Endothelial cell of umbilical vein (primary cell): ENCODE results near the gene LRP5. TPM values are rescaled to one million over a fixed set of nuclear protein-coding genes. Genes with fewer than 3 reads are reported as not detected.
A peak's percentile ranks its signal among the peaks of the same experiment; 100 is the strongest.

Experiments used
- BruUV-seq: library from RNA; stranded (reverse); fragments of 400-500 nt; replicated peaks from 2 replicates; lab custom pipeline; 2021; lab: Mats Ljungman, UMichigan
- CTCF ChIA-PET: fragments of 300-600, 350-600 bp; sonication (Branson Sonifier 250); formaldehyde crosslinking; loops from one replicate; lab custom pipeline; 2021; ENCODE audit warnings: antibody characterized with exemption, inconsistent platforms; lab: Charles Lee
- POLR2A ChIA-PET: fragments of 300-600, 350-600 bp; sonication (Branson Sonifier 250); formaldehyde crosslinking; loops from one replicate; lab custom pipeline; 2021; ENCODE audit warnings: antibody characterized with exemption, inconsistent platforms; lab: Charles Lee
- DNase-seq: peaks from one replicate; pipeline ENCODE4 v3.0.0-alpha.2; 2011; ENCODE audit warnings: low read depth, low spot score
- FAIRE-seq: peaks from 2 replicates; lab custom pipeline; 2011; peaks lifted over from hg19 to GRCh38; lab: Jason Lieb, UNC
- H2AFZ ChIP-seq: 2 replicates; pipeline ENCODE4 v1.6.0; 2012; ENCODE audit warnings: low read depth, low read length, control low read depth, inconsistent platforms
- H3K27ac ChIP-seq: 2 replicates; pipeline ENCODE4 v1.5.1; 2011; ENCODE audit warnings: low read depth, mild to moderate bottlenecking, control low read depth, low read length, moderate library complexity; ENCODE audit not compliant: insufficient read depth
- H3K27me3 ChIP-seq, 2 experiments: 2 replicates each; pipeline versions ENCODE4 v1.6.0 to v1.6.1; 2011; ENCODE audit warnings: low read length in 2 of 2, mixed read lengths in 1 of 2; ENCODE audit not compliant: control insufficient read depth in 2 of 2, insufficient read depth in 2 of 2
- H3K36me3 ChIP-seq, 2 experiments: 2 replicates in 1 of 2; 3 replicates in 1 of 2; pipeline ENCODE4 v1.5.1; 2011; ENCODE audit warnings: low read length in 2 of 2, mild to moderate bottlenecking in 1 of 2, moderate library complexity in 1 of 2; ENCODE audit not compliant: control insufficient read depth in 2 of 2, insufficient read depth in 2 of 2; ENCODE audit errors: extremely low read depth in 1 of 2
- H3K4me1 ChIP-seq: 3 replicates; pipeline ENCODE4 v1.5.1; 2011; ENCODE audit warnings: mild to moderate bottlenecking, low read length; ENCODE audit not compliant: control insufficient read depth, insufficient read depth; ENCODE audit errors: extremely low read depth
- H3K4me2 ChIP-seq: 2 replicates; pipeline ENCODE4 v1.6.1; 2011; ENCODE audit warnings: low read length, control low read depth, mixed read lengths; ENCODE audit not compliant: insufficient read depth
- H3K4me3 ChIP-seq, 3 experiments: fragments of 200-600 bp in 1 of 3; sonication (generic), shearing (Covaris generic) in 1 of 3; replicated peaks in 1 of 3; 2 replicates each; pipeline ENCODE4 v1.5.1; 2011 to 2016; ENCODE audit warnings: control low read depth in 3 of 3, low read length in 3 of 3, mild to moderate bottlenecking in 2 of 3, inconsistent platforms in 1 of 3, low read depth in 1 of 3, moderate library complexity in 1 of 3; ENCODE audit not compliant: insufficient read depth in 1 of 3
- H3K79me2 ChIP-seq: 2 replicates; pipeline ENCODE4 v1.6.0; 2012; ENCODE audit warnings: low read length, inconsistent platforms; ENCODE audit not compliant: control insufficient read depth, insufficient read depth
- H3K9ac ChIP-seq: replicated peaks from 2 replicates; pipeline ENCODE3; 2011; ENCODE audit warnings: low read length, control low read depth; ENCODE audit not compliant: insufficient read depth; ENCODE audit errors: extremely low read depth
- H3K9me1 ChIP-seq: replicated peaks from 3 replicates; pipeline ENCODE4 v1.6.0; 2011; ENCODE audit warnings: mild to moderate bottlenecking, low read length; ENCODE audit not compliant: control insufficient read depth, insufficient read depth; ENCODE audit errors: extremely low read depth
- H3K9me3 ChIP-seq: replicated peaks from 2 replicates; pipeline ENCODE4 v1.5.1; 2012; ENCODE audit warnings: low read length, inconsistent platforms; ENCODE audit not compliant: control insufficient read depth, insufficient read depth
- H4K20me1 ChIP-seq: replicated peaks from 2 replicates; pipeline ENCODE3; 2011; ENCODE audit warnings: mild to moderate bottlenecking, low read length; ENCODE audit not compliant: control insufficient read depth, insufficient read depth; ENCODE audit errors: extremely low read depth
- EZH2 ChIP-seq: IDR thresholded peaks from 2 replicates; pipeline ENCODE4 v1.6.1; 2012; ENCODE audit warnings: borderline replicate concordance, low read depth, mild to moderate bottlenecking, moderate library complexity, low read length, inconsistent platforms; ENCODE audit not compliant: severe bottlenecking
- FOS ChIP-seq: IDR thresholded peaks from 2 replicates; pipeline ENCODE4 v1.6.1; 2011; ENCODE audit warnings: mild to moderate bottlenecking, low read length, moderate library complexity, borderline replicate concordance; ENCODE audit not compliant: insufficient read depth
- GATA2 ChIP-seq: IDR thresholded peaks from 2 replicates; pipeline ENCODE4 v1.7.0; 2011; ENCODE audit warnings: low read depth, mild to moderate bottlenecking, moderate library complexity, mixed read lengths, low read length; ENCODE audit not compliant: insufficient read length, insufficient read depth
- JUN ChIP-seq: IDR thresholded peaks from 2 replicates; pipeline ENCODE4 v1.6.1; 2011; ENCODE audit warnings: borderline replicate concordance, low read depth; ENCODE audit not compliant: insufficient read length, insufficient read depth
- MYC ChIP-seq: IDR thresholded peaks from one replicate; pipeline ENCODE4 v1.6.1; 2011; ENCODE audit warnings: mild to moderate bottlenecking, low read depth, low read length
- POLR2A ChIP-seq: IDR thresholded peaks from 2 replicates; pipeline ENCODE4 v1.6.1; 2012; ENCODE audit warnings: low read depth, mild to moderate bottlenecking, control low read depth, low read length
- POLR2AphosphoS5 ChIP-seq: IDR thresholded peaks from 2 replicates; pipeline ENCODE4 v1.6.1; 2012; ENCODE audit warnings: low read depth, mild to moderate bottlenecking, control low read depth, low read length, moderate library complexity; ENCODE audit not compliant: insufficient read depth
- dilution Hi-C: fragments of 300-500 bp; cut with MboI; formaldehyde crosslinking; loops from one replicate; pipeline ENCODE4 v1.15.0; 2019; ENCODE audit warnings: low sequenced_read_pairs; ENCODE audit not compliant: extremely low pct_ligation_motif_present
- intact Hi-C: fragments of 100-400 bp; cut with micrococcal nuclease; formaldehyde crosslinking; loops from one replicate; pipeline ENCODE4 v1.10.0; 2022
- polyA plus RNA-seq, 4 experiments: library from polyadenylated mRNA; depleted of rRNA in 3 of 4; stranded (reverse) in 3 of 4; unstranded in 1 of 4; fragments of >200 nt; gene quantifications; 2 replicates each; pipeline versions ENCODE4 v1.2.1 to v1.2.3, GENCODE V29; 2011 to 2012; ENCODE audit warnings: missing spikeins in 1 of 4
- total RNA-seq: library from RNA; stranded (reverse); gene quantifications from 2 replicates; pipeline ENCODE4 v1.2.3, GENCODE V29; 2021
- TF ChIP-seq, protein P1 (sequence below), 2 donors: IDR thresholded peaks; 1 replicate in 1 of 2; 2 replicates in 1 of 2; pipeline ENCODE4 v1.5.1; 2011; ENCODE audit warnings: low read length in 2 of 2, mild to moderate bottlenecking in 2 of 2, moderate library complexity in 2 of 2, control low read depth in 1 of 2, inconsistent platforms in 1 of 2, low read depth in 1 of 2; ENCODE audit not compliant: insufficient read depth in 1 of 2; ENCODE audit errors: extremely low read depth in 1 of 2
- TF ChIP-seq, protein P2 (sequence below): IDR thresholded peaks from 2 replicates; pipeline ENCODE4 v1.6.1; 2011; ENCODE audit not compliant: insufficient read depth, insufficient read length

Gene LRP5
- total and polyA plus RNA-seq, 2 donors (not counting 3 experiments of a cell fraction or from before 2014, with no cell fraction given) = 35.1 to 51.8 TPM

DNA sequence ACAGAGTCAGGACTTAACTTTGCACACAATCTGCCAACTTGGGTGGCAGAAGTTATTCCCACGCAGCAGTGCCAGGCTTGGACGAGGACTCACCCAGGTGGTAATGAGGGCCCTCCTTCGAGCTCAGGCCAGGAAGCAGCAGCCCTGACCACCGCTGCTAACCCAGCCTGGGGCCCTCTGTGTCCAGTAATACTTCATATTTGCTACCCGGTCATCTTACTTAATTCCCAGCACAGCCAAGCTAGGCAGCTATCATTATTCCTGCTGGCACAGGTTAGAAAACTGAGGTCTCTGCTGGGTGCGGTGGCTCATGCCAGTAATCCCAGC, 15.4 kb upstream of the LRP5 start:
- peaks cover 0 to 2% of the 10 kb centered on the region in 2 experiments for H3K27me3 ChIP-seq
- no peaks in the 10 kb centered on the region for H3K36me3 ChIP-seq
- CTCF ChIA-PET = interaction anchor here (0.9 to 7.1 kb wide), 14 partner anchors 9 to 395 kb away, joined by 3 to 152 read pairs (median 11); partner anchors contain the start of gene C11orf24
- no peak overlapping the region for H3K9ac ChIP-seq
- POLR2A ChIA-PET = interaction anchor here (1.4 kb wide), 1 partner anchor 25 kb away, joined by 4 read pairs; the partner anchor contains the start of gene C11orf24
- no peak overlapping the region for H3K27ac ChIP-seq
- no peak for TF ChIP-seq MYC
- no peak for TF ChIP-seq POLR2A
- no peak for TF ChIP-seq FOS
- no peaks in the 10 kb centered on the region for H3K9me1 ChIP-seq
- H3K9me3 ChIP-seq = no peaks in the 10 kb centered on the region
- no peak overlapping the region for H2AFZ ChIP-seq
- dilution Hi-C loops = no loop called here
- intact Hi-C loops = loop anchor here (1.0 to 2.0 kb wide), 5 partner anchors 26 to 150 kb away; partner anchors contain the start of gene C11orf24
- H3K79me2 ChIP-seq = no peaks in the 10 kb centered on the region
- BruUV-seq = no TSS peak
- FAIRE-seq (no peak), DNase-seq (no peak)
- peaks cover 4% of the 10 kb centered on the region for H3K4me1 ChIP-seq
- H4K20me1 ChIP-seq = no peaks in the 10 kb centered on the region
- H3K4me2 ChIP-seq = no peak overlapping the region
- H3K4me3 ChIP-seq = no peak overlapping the region

- H4K20me1 ChIP-seq = no peaks in the 10 kb centered on the region
- H3K27me3 ChIP-seq = peaks cover 0 to 2% of the 10 kb centered on the region in 2 experiments
- no peaks in the 10 kb centered on the region for H3K9me3 ChIP-seq
- CTCF ChIA-PET = interaction anchor here (0.9 to 7.1 kb wide), 15 partner anchors 10 to 394 kb away, joined by 3 to 152 read pairs (median 6); partner anchors contain the start of gene C11orf24
- POLR2A ChIA-PET = interaction anchor here (1.4 kb wide), 1 partner anchor 25 kb away, joined by 4 read pairs; the partner anchor contains the start of gene C11orf24
- no peak overlapping the region for H3K4me2 ChIP-seq
- no peak for DNase-seq
- H3K4me1 ChIP-seq = peaks cover 4% of the 10 kb centered on the region
- H3K27ac ChIP-seq = no peak overlapping the region
- intact Hi-C loops (loop anchor here (1.0 to 2.0 kb wide), 5 partner anchors 26 to 150 kb away; partner anchors contain the start of gene C11orf24), dilution Hi-C loops (no loop called here)
- no peaks in the 10 kb centered on the region for H3K79me2 ChIP-seq
- no peak overlapping the region for H3K9ac ChIP-seq
- no peaks in the 10 kb centered on the region for H3K36me3 ChIP-seq
- H2AFZ ChIP-seq = peak overlapping the region; percentile 63
- FAIRE-seq = no peak
- BruUV-seq = no TSS peak
- no peak for TF ChIP-seq POLR2AphosphoS5
- no peak for TF ChIP-seq JUN
- TF ChIP-seq, protein P1, sequence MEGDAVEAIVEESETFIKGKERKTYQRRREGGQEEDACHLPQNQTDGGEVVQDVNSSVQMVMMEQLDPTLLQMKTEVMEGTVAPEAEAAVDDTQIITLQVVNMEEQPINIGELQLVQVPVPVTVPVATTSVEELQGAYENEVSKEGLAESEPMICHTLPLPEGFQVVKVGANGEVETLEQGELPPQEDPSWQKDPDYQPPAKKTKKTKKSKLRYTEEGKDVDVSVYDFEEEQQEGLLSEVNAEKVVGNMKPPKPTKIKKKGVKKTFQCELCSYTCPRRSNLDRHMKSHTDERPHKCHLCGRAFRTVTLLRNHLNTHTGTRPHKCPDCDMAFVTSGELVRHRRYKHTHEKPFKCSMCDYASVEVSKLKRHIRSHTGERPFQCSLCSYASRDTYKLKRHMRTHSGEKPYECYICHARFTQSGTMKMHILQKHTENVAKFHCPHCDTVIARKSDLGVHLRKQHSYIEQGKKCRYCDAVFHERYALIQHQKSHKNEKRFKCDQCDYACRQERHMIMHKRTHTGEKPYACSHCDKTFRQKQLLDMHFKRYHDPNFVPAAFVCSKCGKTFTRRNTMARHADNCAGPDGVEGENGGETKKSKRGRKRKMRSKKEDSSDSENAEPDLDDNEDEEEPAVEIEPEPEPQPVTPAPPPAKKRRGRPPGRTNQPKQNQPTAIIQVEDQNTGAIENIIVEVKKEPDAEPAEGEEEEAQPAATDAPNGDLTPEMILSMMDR (IDR thresholded peaks at IDR 0.05; ENCODE audit: extremely low read depth in 1 of 2, insufficient read depth in 1 of 2, low read depth in 1 of 2, low read length in 2 of 2) = no peak
- TF ChIP-seq POLR2A = no peak
- TF ChIP-seq, protein P2, sequence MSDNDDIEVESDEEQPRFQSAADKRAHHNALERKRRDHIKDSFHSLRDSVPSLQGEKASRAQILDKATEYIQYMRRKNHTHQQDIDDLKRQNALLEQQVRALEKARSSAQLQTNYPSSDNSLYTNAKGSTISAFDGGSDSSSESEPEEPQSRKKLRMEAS = no peak
- TF ChIP-seq FOS = no peak
- TF ChIP-seq MYC = no peak
- no peak for TF ChIP-seq GATA2
- TF ChIP-seq EZH2 = no peak
- H3K9me1 ChIP-seq = no peaks in the 10 kb centered on the region
- H3K4me3 ChIP-seq = no peak overlapping the region
These were observed 14.9 kb upstream of the LRP5 start for GRCh38 chr11:68297494-68297811.
